HL-60 (cell line): ENCODE measurements around the gene FARS2.

ENCODE experiments used
- CTCF ChIP-seq: IDR thresholded peaks from one replicate; pipeline ENCODE4 v1.5.1; 2011; ENCODE audit warnings: low read length, control low read depth, inconsistent platforms; ENCODE audit not compliant: insufficient read depth
- POLR2AphosphoS5 ChIP-seq: IDR thresholded peaks from 2 replicates; pipeline ENCODE4 v1.6.1; 2012; ENCODE audit warnings: low read depth

GRCh38 chr6:5305968-5306626 is 44.8 kb downstream of the FARS2 start:
- TF ChIP-seq CTCF (no peak), POLR2AphosphoS5 (no peak)
